A549 (cell line): Measurements from ENCODE around the gene GRM2. TPM values are rescaled to one million over a fixed set of nuclear protein-coding genes. Genes with fewer than 3 reads are reported as not detected.

Source experiments
- ATAC-seq, 2 experiments: fragments of 200-7000 bp in 1 of 2; fragments of >200 bp in 1 of 2; cut with Nextera tagmentation in 1 of 2; cut with Tn5 transposase in 1 of 2; 3 replicates each; pipeline versions ENCODE4 v1.8.0 to v1.9.1; 2018 to 2020; ENCODE audit warnings: mild to moderate bottlenecking in 1 of 2, moderate library complexity in 1 of 2
- CTCF ChIA-PET: fragments of 300-600 bp; sonication (Branson Sonifier 250); formaldehyde crosslinking; extraction: SDS; loops from one replicate; lab custom pipeline; 2021; ENCODE audit warnings: antibody characterized with exemption, inconsistent platforms; lab: Yijun Ruan, JAX
- POLR2A ChIA-PET: fragments of 350-600 bp; formaldehyde crosslinking; extraction: SDS; loops from one replicate; lab custom pipeline; 2021; ENCODE audit warnings: antibody characterized with exemption, inconsistent platforms; lab: Yijun Ruan, JAX
- DNase-seq, 2 experiments: peaks; one replicate each; pipeline versions ENCODE4 v3.0.0 to v3.0.0-alpha.2; 2011 to 2016; ENCODE audit warnings: low read depth in 1 of 2, low spot score in 1 of 2
- FAIRE-seq: peaks from 2 replicates; lab custom pipeline; 2011; peaks lifted over from hg19 to GRCh38; lab: Jason Lieb, UNC
- H3K27ac ChIP-seq, 2 experiments: fragments of >200 bp; sonication (Bioruptor Twin); formaldehyde crosslinking; 3 replicates each; pipeline ENCODE4 v1.5.1; 2016 to 2017
- H3K4me1 ChIP-seq: fragments of >200 bp; sonication (Bioruptor Twin); formaldehyde crosslinking; 3 replicates; pipeline ENCODE4 v1.6.1; 2016
- H3K4me2 ChIP-seq: fragments of >200 bp; sonication (Bioruptor Twin); formaldehyde crosslinking; 3 replicates; pipeline ENCODE4 v1.6.1; 2016
- H3K4me3 ChIP-seq: fragments of >200 bp; sonication (Bioruptor Twin); formaldehyde crosslinking; 3 replicates; pipeline ENCODE4 v1.5.1; 2016
- H3K9me3 ChIP-seq: fragments of >200 bp; sonication (Bioruptor Twin); formaldehyde crosslinking; 3 replicates; pipeline ENCODE4 v1.6.1; 2016
- BHLHE40 ChIP-seq: IDR thresholded peaks from 2 replicates; pipeline ENCODE4 v1.6.1; 2012; ENCODE audit warnings: low read depth, low read length, inconsistent platforms
- CBX8 ChIP-seq: fragments of 200-600 bp; sonication (generic); IDR thresholded peaks from 2 replicates; pipeline ENCODE4 v1.6.1; 2016
- CEBPB ChIP-seq, 2 experiments: fragments of >200 bp in 1 of 2; sonication (Bioruptor Twin) in 1 of 2; formaldehyde crosslinking in 1 of 2; IDR thresholded peaks; 2 replicates each; pipeline ENCODE4 v1.6.1; 2012 to 2016
- CHD2 ChIP-seq: fragments of 150-350 bp; IDR thresholded peaks from 2 replicates; pipeline ENCODE4 v1.6.1; 2014; ENCODE audit warnings: low read length; ENCODE audit not compliant: partially characterized antibody
- FOSB ChIP-seq: fragments of 250-450 bp; sonication (Bioruptor Pico); IDR thresholded peaks from 2 replicates; pipeline ENCODE4 v1.5.0; 2020; ENCODE audit warnings: mild to moderate bottlenecking, moderate library complexity
- FOSL2 ChIP-seq, 2 experiments: fragments of 450-650 bp in 1 of 2; fragments of >200 bp in 1 of 2; sonication (Bioruptor Twin) in 1 of 2; formaldehyde crosslinking; IDR thresholded peaks; 2 replicates each; pipeline versions ENCODE4 v1.5.0 to v1.6.1; 2016 to 2020; ENCODE audit warnings: mild to moderate bottlenecking in 1 of 2, moderate library complexity in 1 of 2
- HDAC2 ChIP-seq: fragments of 200-600 bp; sonication (generic); IDR thresholded peaks from 2 replicates; pipeline ENCODE4 v1.6.1; 2016
- HOXA7 ChIP-seq: fragments of 250-450 bp; sonication (Bioruptor Pico); IDR thresholded peaks from 2 replicates; pipeline ENCODE4 v1.5.0; 2020; ENCODE audit warnings: mild to moderate bottlenecking, moderate library complexity
- JUNB ChIP-seq: fragments of >200 bp; sonication (Bioruptor Twin); formaldehyde crosslinking; IDR thresholded peaks from 2 replicates; pipeline ENCODE4 v1.6.1; 2016
- MAFK ChIP-seq: fragments of 450-650 bp; IDR thresholded peaks from 2 replicates; pipeline ENCODE4 v1.6.1; 2014; ENCODE audit not compliant: partially characterized antibody
- NFE2L2 ChIP-seq: fragments of 150-350 bp; conservative IDR thresholded peaks from 2 replicates; pipeline ENCODE4 v1.6.1; 2014; ENCODE audit warnings: low read length
- NPAS2 ChIP-seq: fragments of 250-450 bp; sonication (Bioruptor Pico); IDR thresholded peaks from 2 replicates; pipeline ENCODE4 v1.8.0; 2022; ENCODE audit warnings: mild to moderate bottlenecking, moderate library complexity, borderline replicate concordance
- POLR2A ChIP-seq: IDR thresholded peaks from 2 replicates; pipeline ENCODE4 v1.6.1; 2012; ENCODE audit warnings: mild to moderate bottlenecking, low read length
- RAD21 ChIP-seq, 2 experiments: fragments of >200 bp in 1 of 2; sonication (Bioruptor Twin) in 1 of 2; formaldehyde crosslinking in 1 of 2; IDR thresholded peaks in 1 of 2; conservative IDR thresholded peaks in 1 of 2; 2 replicates in 1 of 2; 3 replicates in 1 of 2; pipeline ENCODE4 v1.6.1; 2012 to 2018; ENCODE audit warnings: inconsistent platforms in 1 of 2
- RFX5 ChIP-seq: fragments of 450-650 bp; IDR thresholded peaks from 2 replicates; pipeline ENCODE4 v1.7.1; 2014; ENCODE audit warnings: antibody characterized with exemption, mild to moderate bottlenecking, moderate library complexity
- SMC3 ChIP-seq: fragments of >200 bp; sonication (Bioruptor Twin); formaldehyde crosslinking; IDR thresholded peaks from 3 replicates; pipeline ENCODE4 v1.6.1; 2018; ENCODE audit warnings: inconsistent platforms
- TFCP2L1 ChIP-seq: fragments of 250-450 bp; sonication (Bioruptor Pico); IDR thresholded peaks from 2 replicates; pipeline ENCODE4 v1.5.0; 2021; ENCODE audit warnings: mild to moderate bottlenecking
- TP53 ChIP-seq: fragments of 250-450 bp; sonication (Bioruptor Pico); IDR thresholded peaks from 2 replicates; pipeline ENCODE4 v1.5.0; 2021; ENCODE audit warnings: mild to moderate bottlenecking, moderate library complexity
- ZSCAN20 ChIP-seq: fragments of 250-450 bp; sonication (Bioruptor Pico); IDR thresholded peaks from 2 replicates; pipeline ENCODE4 v1.8.0; 2022; ENCODE audit warnings: mild to moderate bottlenecking, moderate library complexity
- WGBS: methylation state at CpG from one replicate; pipeline ENCODE4 v1.1.6; 2017; ENCODE audit errors: missing lambda C conversion rate; 5-methylcytosine and 5-hydroxymethylcytosine counted together
- polyA plus RNA-seq, 4 experiments: library from polyadenylated mRNA; depleted of rRNA in 3 of 4; stranded (reverse); fragments of >200 nt; fragmentation: RNase III in 1 of 4; extraction: RNeasy Plus Mini Kit Qiagen cat#74134 plus additional on column Dnase treatment in 1 of 4; gene quantifications; 2 replicates in 3 of 4; 3 replicates in 1 of 4; pipeline ENCODE4 v1.2.3, GENCODE V29; 2011 to 2017
- TF ChIP-seq, protein P1 (sequence below): IDR thresholded peaks from 2 replicates; pipeline ENCODE4 v1.6.1; 2012; ENCODE audit warnings: low read depth, borderline replicate concordance
- TF ChIP-seq, protein P2 (sequence below): IDR thresholded peaks from 2 replicates; pipeline ENCODE4 v1.6.1; 2012
- TF ChIP-seq, protein P3 (sequence below): fragments of >200 bp; sonication (Bioruptor Twin); formaldehyde crosslinking; IDR thresholded peaks from 3 replicates; pipeline ENCODE4 v1.5.1; 2016
- TF ChIP-seq, protein P4 (sequence below): fragments of 200-600 bp; sonication (generic); IDR thresholded peaks from 2 replicates; pipeline ENCODE4 v1.6.1; 2016; ENCODE audit warnings: antibody characterized with exemption, mild to moderate bottlenecking, moderate library complexity

The GRM2 gene
- polyA plus RNA-seq, 2 of the 4 experiments (the other 2 are of a cell fraction) = 0.03 TPM; not detected in 1

DNA sequence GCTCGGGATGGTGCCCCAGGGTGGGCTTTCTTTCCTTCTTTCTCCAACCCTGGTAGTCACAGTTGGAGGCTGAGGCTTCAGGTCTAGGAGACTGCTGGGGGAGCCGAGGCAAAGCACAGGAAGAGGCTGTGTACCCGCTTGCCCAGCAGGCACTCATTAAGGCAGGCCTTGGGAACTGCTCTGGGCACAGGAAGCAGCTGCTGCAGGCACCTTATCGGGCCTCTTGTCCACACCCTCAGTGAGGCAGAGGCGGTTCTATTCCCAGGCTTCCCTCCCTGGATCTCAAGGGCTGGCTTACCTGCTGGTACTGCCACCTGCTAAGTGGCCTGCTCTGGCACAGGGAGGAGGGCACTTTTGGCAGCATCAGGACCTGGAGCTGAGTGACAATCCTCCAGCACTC, 15.8 kb upstream of the GRM2 start (continued):
- no peak for TF ChIP-seq RAD21 (conservative IDR thresholded peaks at IDR 0.05 in 1 of 2, IDR thresholded peaks at IDR 0.05 in 1 of 2)
- no peak for TF ChIP-seq HDAC2
- TF ChIP-seq RFX5 = no peak

DNA sequence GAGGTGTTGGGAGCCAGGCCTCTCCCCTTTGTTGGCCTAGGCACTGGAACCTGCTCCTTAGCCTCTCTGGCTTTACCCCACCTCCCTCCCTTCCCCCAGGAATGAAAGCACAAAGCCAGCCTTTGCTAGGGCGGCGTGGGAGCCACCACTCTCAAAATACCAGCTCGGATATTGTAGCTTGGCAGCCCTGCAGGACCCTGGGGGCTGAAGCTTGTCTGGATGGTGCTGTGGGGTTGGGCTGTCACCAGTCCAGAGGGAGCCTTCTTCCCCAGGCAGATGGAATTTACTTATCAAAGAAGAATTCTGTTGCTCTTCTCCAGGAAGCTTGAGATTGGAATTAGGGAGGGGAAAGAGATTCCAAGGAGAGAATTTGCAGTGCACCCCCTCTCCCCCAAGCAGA, 14.9 kb upstream of the GRM2 start:
- ChIA-PET CTCF (interaction anchor here (3.4 kb wide), 1 partner anchor 10 kb away, joined by 18 read pairs; no protein-coding TSS in a partner anchor), POLR2A (no interaction called here)
- H3K4me2 ChIP-seq = no peak overlapping the region
- no peak overlapping the region for H3K27ac ChIP-seq
- DNase-seq (no peak), ATAC-seq (no peak), FAIRE-seq (no peak)
- H3K4me3 ChIP-seq = no peak overlapping the region
- TF ChIP-seq BHLHE40 = no peak
- no CpG with 5 or more reads among the region's 3 CpGs for WGBS
- no peaks in the 10 kb centered on the region for H3K9me3 ChIP-seq
- no peaks in the 10 kb centered on the region for H3K4me1 ChIP-seq

DNA sequence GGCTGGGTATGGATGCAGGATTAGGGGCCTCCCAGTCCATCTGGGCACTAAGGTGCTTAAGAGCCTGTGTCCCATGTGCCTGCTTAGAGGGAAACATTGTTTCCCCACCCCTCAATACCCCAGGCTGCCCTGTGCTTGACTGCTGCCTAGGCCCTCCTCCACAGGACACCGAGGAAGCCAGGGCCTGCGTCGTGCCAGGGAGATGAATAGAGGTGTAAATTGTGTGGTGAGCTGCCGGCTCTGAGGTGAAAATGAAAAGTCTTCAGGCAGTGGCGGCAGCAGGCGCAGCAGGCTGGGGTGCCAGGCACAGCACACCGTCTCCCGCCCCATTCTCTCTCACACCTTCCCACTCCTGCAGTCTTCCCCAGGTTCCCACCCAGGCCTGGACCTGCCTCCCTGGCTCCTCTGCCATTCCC, 13.9 kb upstream of the GRM2 start:
- no peaks in the 10 kb centered on the region for H3K9me3 ChIP-seq
- WGBS = 89% methylated on average over 8 of the region's 8 CpGs
- FAIRE-seq (no peak), DNase-seq (no peak), ATAC-seq (no peak)
- no peak for TF ChIP-seq CBX8
- TF ChIP-seq TP53 (CRISPR knock-in tag) = no peak
- no peak for TF ChIP-seq POLR2A
- TF ChIP-seq, protein P1, sequence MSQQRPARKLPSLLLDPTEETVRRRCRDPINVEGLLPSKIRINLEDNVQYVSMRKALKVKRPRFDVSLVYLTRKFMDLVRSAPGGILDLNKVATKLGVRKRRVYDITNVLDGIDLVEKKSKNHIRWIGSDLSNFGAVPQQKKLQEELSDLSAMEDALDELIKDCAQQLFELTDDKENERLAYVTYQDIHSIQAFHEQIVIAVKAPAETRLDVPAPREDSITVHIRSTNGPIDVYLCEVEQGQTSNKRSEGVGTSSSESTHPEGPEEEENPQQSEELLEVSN = no peak
- TF ChIP-seq ZSCAN20 (CRISPR knock-in tag) = no peak
- no peak for TF ChIP-seq SMC3
- TF ChIP-seq, protein P2, sequence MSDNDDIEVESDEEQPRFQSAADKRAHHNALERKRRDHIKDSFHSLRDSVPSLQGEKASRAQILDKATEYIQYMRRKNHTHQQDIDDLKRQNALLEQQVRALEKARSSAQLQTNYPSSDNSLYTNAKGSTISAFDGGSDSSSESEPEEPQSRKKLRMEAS = no peak
- TF ChIP-seq NFE2L2 = no peak
- TF ChIP-seq JUNB = no peak
- TF ChIP-seq TFCP2L1 (CRISPR knock-in tag) = no peak
- TF ChIP-seq MAFK = no peak
- TF ChIP-seq HOXA7 = no peak
- POLR2A ChIA-PET = no interaction called here
- no peak overlapping the region for H3K27ac ChIP-seq
- no peak overlapping the region for H3K4me2 ChIP-seq
- H3K4me1 ChIP-seq = no peaks in the 10 kb centered on the region
- H3K4me3 ChIP-seq = no peak overlapping the region
- CTCF ChIA-PET = interaction anchor here (1.3 kb wide), 1 partner anchor 12 kb away, joined by 3 read pairs; no protein-coding TSS in a partner anchor

DNA sequence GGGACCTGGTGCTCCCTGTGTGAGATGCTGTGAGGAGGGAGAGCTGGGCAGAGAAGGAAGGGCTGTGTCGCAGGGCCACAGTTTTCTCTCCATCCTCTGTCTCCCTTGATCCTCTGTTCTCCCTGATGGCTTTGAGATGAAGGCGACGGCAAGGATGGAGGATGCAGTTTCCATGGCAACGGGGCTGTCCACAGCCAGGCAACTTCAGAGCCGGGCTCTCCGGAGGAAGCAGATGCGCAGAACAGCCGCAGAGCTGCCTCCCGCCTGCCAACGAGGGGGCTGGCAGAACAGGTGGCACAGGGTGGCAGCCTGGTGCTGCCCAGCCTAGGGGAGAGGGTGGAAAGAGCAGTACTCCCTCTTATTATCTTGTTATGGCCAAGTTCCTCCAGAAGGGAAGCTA, 9.9 kb upstream of the GRM2 start:
- no peaks in the 10 kb centered on the region for H3K4me1 ChIP-seq
- H3K4me2 ChIP-seq = no peak overlapping the region
- no peak for ATAC-seq
- ChIA-PET POLR2A (no interaction called here), CTCF (interaction anchor here (1.2 to 5.7 kb wide), 3 partner anchors 15 to 27 kb away, joined by 3 to 29 read pairs (median 5); no protein-coding TSS in a partner anchor)
- no peak for TF ChIP-seq NPAS2
- TF ChIP-seq FOSB (CRISPR knock-in tag) = no peak
- TF ChIP-seq CEBPB (IDR thresholded peaks at IDR 0.05) = no peak
- TF ChIP-seq, protein P1 = no peak
- no peak for TF ChIP-seq CHD2
- TF ChIP-seq, protein P3, sequence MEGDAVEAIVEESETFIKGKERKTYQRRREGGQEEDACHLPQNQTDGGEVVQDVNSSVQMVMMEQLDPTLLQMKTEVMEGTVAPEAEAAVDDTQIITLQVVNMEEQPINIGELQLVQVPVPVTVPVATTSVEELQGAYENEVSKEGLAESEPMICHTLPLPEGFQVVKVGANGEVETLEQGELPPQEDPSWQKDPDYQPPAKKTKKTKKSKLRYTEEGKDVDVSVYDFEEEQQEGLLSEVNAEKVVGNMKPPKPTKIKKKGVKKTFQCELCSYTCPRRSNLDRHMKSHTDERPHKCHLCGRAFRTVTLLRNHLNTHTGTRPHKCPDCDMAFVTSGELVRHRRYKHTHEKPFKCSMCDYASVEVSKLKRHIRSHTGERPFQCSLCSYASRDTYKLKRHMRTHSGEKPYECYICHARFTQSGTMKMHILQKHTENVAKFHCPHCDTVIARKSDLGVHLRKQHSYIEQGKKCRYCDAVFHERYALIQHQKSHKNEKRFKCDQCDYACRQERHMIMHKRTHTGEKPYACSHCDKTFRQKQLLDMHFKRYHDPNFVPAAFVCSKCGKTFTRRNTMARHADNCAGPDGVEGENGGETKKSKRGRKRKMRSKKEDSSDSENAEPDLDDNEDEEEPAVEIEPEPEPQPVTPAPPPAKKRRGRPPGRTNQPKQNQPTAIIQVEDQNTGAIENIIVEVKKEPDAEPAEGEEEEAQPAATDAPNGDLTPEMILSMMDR = no peak
- no peak for TF ChIP-seq FOSL2 (IDR thresholded peaks at IDR 0.05)
- TF ChIP-seq FOSL2 (CRISPR knock-in tag; IDR thresholded peaks at IDR 0.05) = no peak
- TF ChIP-seq, protein P4, sequence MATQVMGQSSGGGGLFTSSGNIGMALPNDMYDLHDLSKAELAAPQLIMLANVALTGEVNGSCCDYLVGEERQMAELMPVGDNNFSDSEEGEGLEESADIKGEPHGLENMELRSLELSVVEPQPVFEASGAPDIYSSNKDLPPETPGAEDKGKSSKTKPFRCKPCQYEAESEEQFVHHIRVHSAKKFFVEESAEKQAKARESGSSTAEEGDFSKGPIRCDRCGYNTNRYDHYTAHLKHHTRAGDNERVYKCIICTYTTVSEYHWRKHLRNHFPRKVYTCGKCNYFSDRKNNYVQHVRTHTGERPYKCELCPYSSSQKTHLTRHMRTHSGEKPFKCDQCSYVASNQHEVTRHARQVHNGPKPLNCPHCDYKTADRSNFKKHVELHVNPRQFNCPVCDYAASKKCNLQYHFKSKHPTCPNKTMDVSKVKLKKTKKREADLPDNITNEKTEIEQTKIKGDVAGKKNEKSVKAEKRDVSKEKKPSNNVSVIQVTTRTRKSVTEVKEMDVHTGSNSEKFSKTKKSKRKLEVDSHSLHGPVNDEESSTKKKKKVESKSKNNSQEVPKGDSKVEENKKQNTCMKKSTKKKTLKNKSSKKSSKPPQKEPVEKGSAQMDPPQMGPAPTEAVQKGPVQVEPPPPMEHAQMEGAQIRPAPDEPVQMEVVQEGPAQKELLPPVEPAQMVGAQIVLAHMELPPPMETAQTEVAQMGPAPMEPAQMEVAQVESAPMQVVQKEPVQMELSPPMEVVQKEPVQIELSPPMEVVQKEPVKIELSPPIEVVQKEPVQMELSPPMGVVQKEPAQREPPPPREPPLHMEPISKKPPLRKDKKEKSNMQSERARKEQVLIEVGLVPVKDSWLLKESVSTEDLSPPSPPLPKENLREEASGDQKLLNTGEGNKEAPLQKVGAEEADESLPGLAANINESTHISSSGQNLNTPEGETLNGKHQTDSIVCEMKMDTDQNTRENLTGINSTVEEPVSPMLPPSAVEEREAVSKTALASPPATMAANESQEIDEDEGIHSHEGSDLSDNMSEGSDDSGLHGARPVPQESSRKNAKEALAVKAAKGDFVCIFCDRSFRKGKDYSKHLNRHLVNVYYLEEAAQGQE = no peak
- no peak for TF ChIP-seq POLR2A
- TF ChIP-seq, protein P2 = no peak
- no peaks in the 10 kb centered on the region for H3K9me3 ChIP-seq
- WGBS = 100% methylated on average over 9 of the region's 10 CpGs
- no peak overlapping the region for H3K27ac ChIP-seq
- DNase-seq = no peak
- no peak overlapping the region for H3K4me3 ChIP-seq
- FAIRE-seq = no peak
